Measurements from ENCODE around the gene PIGT. TPM values are rescaled to one million over a fixed set of nuclear protein-coding genes. Genes with fewer than 3 reads are reported as not detected.

The PIGT gene
- total and polyA plus RNA-seq, 2 of the 13 experiments (the other 11 are each of a cell fraction or from before 2014, with no cell fraction given): 65.9 to 74.1 TPM

DNA sequence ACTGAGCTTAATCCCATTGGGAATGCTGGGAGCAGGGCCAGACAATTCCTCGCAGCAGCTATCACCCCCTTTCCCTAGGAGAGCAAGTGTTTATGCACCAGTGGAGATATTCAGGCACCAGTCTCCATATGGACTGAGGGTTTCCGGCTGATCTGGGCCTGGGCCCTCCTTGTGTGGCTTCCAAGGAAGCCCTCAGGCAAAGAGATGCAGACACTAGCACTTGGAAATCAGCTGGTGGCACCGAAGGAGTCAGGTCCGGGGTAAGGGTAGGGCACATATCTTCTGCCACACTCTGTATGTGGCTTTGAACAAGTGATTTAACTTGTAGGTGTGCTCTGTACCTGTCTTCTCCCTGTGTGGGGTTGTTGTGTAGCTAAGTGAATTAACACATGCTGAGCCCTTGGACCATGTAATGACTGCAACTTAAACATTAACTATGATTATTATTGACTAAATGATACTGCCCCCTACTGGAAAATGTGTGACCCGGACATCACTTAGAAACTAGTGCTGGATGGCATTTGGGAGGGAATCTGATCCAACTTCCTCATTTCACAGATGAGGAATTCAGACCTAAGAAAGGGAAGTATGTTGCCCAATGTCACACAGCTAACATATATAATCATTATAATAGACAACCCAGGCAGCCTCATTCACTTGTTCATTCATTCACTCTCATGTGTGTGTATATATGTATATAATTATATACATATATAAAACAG, 34.3 kb downstream of the PIGT start (continued):
- no peak for TF ChIP-seq AKNA (CRISPR knock-in tag; IDR thresholded peaks at IDR 0.05; ENCODE audit: borderline replicate concordance)
- peak; percentile 30; the same call in 1 of the 2 replicates for TF ChIP-seq RAD21 (CRISPR knock-in tag; IDR thresholded peaks at IDR 0.05)
- TF ChIP-seq ZNF552 (CRISPR knock-in tag; IDR thresholded peaks at IDR 0.05; ENCODE audit: borderline replicate concordance): no peak
- peak; percentile 9 for TF ChIP-seq TEAD3 (CRISPR knock-in tag; optimal IDR thresholded peaks at IDR 0.05; ENCODE audit: borderline replicate concordance)
- TF ChIP-seq ZNF704 (CRISPR knock-in tag; IDR thresholded peaks at IDR 0.05; ENCODE audit: borderline replicate concordance): no peak
- no peak for TF ChIP-seq ZMYM4 (CRISPR knock-in tag; IDR thresholded peaks at IDR 0.05)
- TF ChIP-seq PRPF4 (IDR thresholded peaks at IDR 0.05; ENCODE audit: low read depth, low read length, poor library complexity, severe bottlenecking): no peak
- TF ChIP-seq RBFOX2 (IDR thresholded peaks at IDR 0.05; ENCODE audit: low read depth, low read length): no peak
- TF ChIP-seq ARID3A (IDR thresholded peaks at IDR 0.05; ENCODE audit: low read depth, low read length): peak; percentile 88
- no peak for TF ChIP-seq ZNF33A (CRISPR knock-in tag; IDR thresholded peaks at IDR 0.05; ENCODE audit: borderline replicate concordance)
- no peak for TF ChIP-seq ZBED4 (CRISPR knock-in tag; IDR thresholded peaks at IDR 0.05; ENCODE audit: borderline replicate concordance)
- no peak for TF ChIP-seq TBP (CRISPR knock-in tag; IDR thresholded peaks at IDR 0.05)
- TF ChIP-seq ZNF737 (CRISPR knock-in tag; IDR thresholded peaks at IDR 0.05; ENCODE audit: borderline replicate concordance): no peak
- no peak for TF ChIP-seq ZNF460 (CRISPR knock-in tag; IDR thresholded peaks at IDR 0.05; ENCODE audit: borderline replicate concordance)
- TF ChIP-seq, protein P1, sequence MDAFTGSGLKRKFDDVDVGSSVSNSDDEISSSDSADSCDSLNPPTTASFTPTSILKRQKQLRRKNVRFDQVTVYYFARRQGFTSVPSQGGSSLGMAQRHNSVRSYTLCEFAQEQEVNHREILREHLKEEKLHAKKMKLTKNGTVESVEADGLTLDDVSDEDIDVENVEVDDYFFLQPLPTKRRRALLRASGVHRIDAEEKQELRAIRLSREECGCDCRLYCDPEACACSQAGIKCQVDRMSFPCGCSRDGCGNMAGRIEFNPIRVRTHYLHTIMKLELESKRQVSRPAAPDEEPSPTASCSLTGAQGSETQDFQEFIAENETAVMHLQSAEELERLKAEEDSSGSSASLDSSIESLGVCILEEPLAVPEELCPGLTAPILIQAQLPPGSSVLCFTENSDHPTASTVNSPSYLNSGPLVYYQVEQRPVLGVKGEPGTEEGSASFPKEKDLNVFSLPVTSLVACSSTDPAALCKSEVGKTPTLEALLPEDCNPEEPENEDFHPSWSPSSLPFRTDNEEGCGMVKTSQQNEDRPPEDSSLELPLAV (CRISPR knock-in tag; conservative IDR thresholded peaks at IDR 0.05; ENCODE audit: low read depth): no peak

Data from HepG2 (cell line).